NCI-H2196 treated with DMSO at 0.1 percent for 48 hours (cell line): ENCODE data around the gene LRRFIP2.

Experiments used
- DNase-seq: peaks from one replicate; lab custom pipeline; 2025; ENCODE audit not compliant: unreplicated experiment; lab: John Stamatoyannopoulos, UW

The LRRFIP2 gene

DNA sequence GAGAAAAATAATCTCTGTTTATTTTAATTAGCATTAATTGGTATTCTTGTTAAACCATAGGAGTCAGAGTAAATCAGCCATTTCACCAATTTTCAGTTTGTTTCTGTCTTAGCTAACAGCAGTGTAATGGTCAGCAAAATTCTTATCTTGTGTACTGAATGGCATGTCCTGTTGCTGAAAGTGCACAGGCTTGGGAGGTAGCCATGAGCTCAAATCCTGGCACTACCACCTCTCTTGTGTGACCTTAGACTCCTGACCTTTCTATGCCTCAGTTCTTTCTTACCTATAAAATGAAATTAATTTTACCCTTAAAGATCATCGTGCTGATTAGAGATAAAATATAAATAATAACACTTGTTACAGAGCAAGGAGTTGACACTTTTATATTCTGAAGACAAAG lies 145.3 kb downstream of the LRRFIP2 start:
- no peak for DNase-seq

GRCh38 chr3:37028329-37028728 lies 146.1 kb downstream of the LRRFIP2 start:
- DNase-seq: no peak

- no peak for DNase-seq
Observed at GRCh38 chr3:37026851-37027250, 147.5 kb downstream of the LRRFIP2 start.

DNA sequence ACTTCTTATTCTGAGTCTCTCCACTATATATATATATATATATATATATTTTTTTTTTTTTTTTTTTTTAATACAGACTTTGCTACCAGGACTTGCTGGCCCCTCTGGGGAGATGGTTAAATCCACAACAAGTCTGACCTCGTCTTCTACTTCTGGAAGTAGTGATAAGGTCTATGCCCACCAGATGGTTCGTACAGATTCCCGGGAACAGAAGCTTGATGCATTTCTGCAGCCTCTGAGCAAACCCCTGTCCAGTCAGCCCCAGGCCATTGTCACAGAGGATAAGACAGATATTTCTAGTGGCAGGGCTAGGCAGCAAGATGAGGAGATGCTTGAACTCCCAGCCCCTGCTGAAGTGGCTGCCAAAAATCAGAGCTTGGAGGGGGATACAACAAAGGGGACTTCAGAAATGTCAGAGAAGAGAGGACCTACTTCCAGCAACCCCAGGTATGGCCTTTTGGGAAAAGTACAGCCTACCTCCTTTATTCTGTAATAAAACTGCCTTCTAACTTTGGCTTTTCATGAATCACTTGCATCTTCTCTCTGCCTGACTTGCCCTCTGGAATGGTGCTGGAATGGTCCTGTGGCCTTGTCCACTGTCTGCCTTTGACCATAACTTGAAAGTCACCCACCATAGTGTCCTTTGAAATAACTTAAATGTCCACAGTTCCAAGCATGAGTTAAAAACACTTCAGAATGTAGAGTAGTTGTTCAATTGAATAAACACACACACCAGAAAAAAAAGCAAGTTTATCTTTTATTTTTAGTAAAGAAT lies 148.6 kb downstream of the LRRFIP2 start:
- DNase-seq: no peak

DNA sequence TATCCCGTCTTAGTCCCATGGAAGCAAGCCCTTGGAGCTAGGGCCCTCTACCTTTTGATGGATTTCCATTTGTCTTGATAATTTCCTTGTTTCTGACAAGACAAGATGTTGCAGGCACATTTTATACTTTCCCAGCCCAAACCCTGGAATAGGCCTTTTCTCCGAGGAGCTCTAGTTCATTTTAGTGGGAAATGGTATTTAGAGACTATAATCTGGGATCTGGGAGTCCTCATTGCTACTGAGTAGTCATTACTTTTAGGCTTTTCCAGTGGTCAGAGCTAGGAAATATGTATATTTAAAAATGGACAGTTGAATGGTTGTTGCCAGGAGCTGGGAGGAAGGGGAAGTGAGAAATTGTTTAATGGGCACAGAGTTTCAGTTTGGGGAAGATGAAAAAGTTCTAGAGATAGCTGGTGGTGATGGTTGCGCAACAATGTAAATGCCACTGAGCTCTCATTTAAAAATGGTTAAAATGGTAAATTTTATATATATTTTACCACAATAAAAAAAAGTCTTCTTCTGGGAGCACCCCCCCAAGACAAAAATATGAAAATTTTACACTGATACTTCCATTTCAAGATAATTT lies 149.5 kb downstream of the LRRFIP2 start:
- no peak for DNase-seq

- DNase-seq: no peak
Observed at GRCh38 chr3:37024092-37024491, 150.3 kb downstream of the LRRFIP2 start.

- no peak for DNase-seq
Observed at GRCh38 chr3:37017683-37018082, 156.7 kb downstream of the LRRFIP2 start.

DNA sequence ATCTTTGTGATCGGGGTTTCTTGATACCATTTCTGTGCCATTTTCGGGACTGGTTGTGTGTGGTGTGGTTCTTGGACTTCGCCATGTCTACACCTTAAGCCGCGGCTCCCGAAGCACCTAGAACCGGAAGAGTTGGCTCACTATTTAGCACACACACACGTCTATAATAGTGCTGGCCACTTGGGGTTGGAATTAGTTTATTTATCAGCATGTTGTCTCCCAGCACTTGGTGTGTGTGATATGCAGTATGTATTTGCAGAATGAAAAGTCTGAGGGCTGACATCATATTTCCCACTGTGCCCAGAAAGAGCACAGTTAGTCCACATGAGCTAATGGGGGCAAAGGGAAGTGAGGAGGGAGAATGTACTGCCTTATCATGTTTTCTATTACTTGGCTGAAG lies 157.5 kb downstream of the LRRFIP2 start:
- no peak for DNase-seq

DNA sequence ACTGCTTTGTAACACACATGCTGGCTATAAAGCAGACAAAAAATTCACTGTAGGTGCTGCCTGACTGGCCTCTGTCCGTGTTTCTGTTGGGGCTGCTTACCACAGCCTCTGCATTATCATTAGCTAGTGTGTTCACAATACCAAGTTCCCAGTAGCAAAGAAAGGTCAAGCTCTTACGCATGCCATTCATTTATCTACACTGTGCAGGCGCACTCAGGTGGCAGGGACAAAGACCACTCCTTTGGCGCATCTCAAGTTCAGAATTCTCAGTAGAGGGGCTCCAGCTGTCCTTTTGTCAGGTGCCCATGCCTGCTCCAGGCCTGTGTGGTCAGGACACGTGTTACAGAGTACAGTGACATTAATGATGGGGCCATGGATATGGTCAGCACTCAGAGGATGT lies 158.7 kb downstream of the LRRFIP2 start:
- no peak for DNase-seq

GRCh38 chr3:37014620-37015019 lies 159.8 kb downstream of the LRRFIP2 start:
- DNase-seq: no peak
